DMS 273 (cell line): ENCODE data around the gene SIRT2.
A peak's percentile ranks its signal among the peaks of the same experiment; 100 is the strongest.

Source experiments
- DNase-seq: peaks from one replicate; lab custom pipeline; 2025; ENCODE audit not compliant: unreplicated experiment; lab: John Stamatoyannopoulos, UW

SIRT2 gene

GRCh38 chr19:38920602-38921419 is 21.4 kb upstream of the SIRT2 start:
- DNase-seq = no peak

DNA sequence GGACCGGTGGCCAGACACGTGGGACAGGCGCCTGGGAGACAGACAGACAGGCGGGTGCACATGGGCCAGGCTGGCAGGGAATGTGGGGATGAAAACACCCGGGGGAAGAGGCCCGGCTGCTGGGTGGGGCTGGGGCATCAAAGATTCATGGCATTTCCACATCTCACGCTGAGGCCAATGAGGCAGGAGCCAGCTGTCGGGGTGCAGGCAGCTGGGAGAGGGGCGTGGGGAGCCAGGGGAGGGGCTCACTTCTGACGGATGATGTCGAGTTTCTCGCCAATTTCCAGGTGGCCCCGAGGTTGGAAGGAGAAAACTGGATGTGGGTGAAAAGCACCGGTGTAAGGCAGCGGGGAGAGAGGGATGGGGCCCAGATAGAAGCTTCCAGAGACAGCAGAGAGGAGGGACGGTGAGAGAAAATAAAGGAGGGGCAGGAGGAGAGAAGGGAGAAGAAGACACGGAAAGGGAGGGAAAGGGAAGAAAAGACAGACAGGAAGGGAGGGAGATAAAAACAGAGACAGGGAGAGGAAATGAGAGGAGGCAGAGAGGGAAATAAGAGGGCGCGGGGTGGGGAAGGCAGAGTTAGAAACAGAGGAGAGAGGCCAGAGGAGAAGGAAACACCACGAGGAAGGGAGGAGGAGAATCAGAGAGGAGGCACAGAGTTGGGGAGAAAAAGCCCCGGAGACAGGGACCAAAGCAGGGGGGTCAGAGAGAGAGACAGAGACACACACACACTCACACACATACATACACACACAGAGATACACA is 20.6 kb upstream of the SIRT2 start:
- DNase-seq = no peak

GRCh38 chr19:38918526-38918925 is 19.1 kb upstream of the SIRT2 start:
- no peak for DNase-seq

GRCh38 chr19:38917921-38918491 is 18.6 kb upstream of the SIRT2 start:
- peak; percentile 49 for DNase-seq

- no peak for DNase-seq
These were observed 18.1 kb upstream of the SIRT2 start for GRCh38 chr19:38917516-38917915.

DNA sequence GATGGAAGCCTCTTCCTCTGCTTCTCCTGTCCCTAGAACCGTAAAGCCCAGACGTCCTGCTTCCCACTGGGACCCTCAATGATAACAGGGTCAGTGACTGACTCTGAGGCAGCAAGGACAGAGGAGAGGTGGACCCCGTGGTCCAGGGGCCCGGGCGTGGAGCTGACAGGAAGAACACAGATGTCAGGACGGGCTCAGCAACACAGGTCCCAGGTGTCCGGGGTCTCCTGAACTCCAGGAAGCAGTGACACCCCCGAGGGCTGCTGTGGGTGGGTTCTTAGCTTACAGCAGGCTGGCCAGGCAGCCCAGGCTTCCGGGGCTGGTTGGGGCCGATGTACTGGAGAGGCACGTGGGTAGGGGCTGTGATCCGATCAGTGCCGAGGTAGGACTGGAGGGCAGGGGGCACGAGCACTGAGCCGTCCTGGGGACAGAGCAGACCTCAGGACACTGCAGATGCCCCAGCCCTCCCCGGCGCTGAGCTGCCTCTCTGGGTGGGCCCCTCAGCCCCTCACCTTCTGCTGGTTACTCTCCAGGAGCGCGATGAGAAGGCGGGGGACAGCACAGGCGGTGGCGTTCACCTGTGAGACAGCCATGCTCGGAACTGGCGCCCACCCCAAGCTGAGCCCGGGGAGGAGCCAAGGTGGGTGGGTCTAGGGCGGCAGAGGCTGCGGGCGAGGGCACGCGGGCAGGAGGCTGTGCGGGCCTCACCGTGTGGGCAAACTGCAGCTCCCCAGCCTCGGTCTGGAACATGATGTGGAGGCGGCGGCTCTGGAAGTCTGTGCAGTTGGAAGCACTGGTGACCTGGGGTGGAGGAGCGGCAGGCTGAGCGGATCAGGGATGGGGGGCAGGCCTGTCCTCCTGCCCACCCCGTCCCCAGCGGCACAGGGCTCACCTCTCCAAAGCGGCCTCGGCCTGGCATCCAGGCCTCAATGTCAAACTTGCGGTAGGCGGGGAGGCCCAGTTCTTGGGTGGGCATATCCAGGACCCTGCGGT is 16.2 kb upstream of the SIRT2 start:
- DNase-seq = no peak

DNA sequence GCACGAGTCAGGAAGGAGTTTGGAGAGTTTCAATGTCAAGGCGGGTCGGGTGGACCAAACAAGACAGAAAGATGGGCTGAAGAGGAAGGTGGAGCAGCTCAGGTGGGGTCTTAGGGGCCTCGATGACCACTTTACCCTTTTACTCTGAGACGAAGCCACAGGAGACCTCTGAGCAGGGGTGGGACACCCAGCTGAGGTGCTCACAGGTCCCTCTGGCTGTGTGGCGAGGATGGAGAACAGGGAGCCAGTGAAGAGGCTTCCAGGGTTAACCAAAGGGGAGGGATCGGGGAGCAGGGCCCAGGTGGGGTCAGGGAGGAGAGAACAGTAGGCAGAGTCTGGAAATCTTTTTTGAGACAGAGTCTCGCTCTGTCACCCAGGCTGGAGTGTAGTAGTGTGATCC is 14.5 kb upstream of the SIRT2 start:
- DNase-seq = no peak

DNA sequence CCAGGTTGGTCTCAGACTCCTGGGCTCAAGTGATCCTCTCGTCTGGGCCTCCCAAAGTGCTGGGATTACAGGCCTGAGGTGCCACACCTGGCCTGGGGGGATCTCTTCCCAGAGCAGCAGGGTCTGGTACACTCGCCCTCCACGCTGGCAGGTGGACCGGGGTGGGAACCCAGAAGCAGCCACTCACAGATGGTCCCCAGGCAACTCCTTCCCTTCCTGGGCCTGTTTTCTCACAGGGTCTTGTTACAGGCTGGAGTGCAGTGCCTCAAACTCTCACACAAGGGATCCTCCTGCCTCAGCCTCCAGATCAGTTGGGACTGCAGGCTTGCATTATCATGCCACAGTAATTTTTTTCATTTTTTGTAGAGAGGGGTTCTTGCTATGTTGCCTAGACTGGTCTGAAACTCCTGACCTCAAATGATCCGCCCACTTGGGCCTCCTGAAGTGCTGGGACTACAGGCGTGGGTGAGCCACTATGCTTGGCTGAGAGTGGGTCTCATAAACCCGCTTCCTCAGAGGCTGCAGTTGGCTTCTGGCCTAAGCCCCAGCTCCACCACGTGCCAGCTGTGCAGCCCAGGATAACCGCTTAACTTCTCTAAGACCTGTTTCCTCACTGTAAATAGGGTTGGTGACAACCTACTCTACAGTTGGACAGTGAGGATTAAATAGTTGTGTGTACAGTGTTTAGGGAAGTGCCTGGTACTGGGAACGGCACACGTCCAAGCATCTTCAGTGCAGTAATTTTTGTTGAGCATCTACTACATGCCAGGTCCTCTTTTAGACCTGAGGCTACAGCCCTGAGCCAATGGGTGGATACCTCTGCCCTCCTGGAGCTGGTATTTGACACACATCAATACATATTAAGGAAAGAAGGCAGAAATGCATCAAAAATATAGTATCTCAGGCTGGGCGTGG is 13.4 kb upstream of the SIRT2 start:
- peak; percentile 45 for DNase-seq

GRCh38 chr19:38911388-38912001 is 12.1 kb upstream of the SIRT2 start:
- DNase-seq = no peak

DNA sequence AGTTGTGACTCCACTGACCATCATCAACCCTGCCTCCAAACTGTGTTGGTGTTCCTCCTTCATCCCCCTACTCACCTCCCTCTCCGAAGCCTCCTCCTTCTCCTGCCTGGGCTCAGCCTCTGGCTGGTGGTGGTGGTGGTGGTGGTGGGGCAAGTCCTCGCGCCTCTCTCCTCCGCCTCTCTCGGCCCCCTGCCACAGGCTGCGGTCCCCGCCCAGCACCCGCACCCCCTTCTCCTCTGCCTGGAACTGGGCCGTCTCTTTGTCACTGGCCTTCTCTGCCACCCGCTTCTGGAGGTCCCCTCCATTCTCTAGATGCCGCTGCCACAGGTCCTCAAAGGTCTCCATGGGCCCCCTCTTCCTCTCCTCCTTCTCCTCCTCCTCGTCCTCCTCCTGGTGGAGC is 11.1 kb upstream of the SIRT2 start:
- DNase-seq = no peak

- DNase-seq = no peak
These were observed 9.5 kb upstream of the SIRT2 start for GRCh38 chr19:38908911-38909310.

GRCh38 chr19:38907670-38908069 is 8.3 kb upstream of the SIRT2 start:
- no peak for DNase-seq

GRCh38 chr19:38907227-38907626 is 7.8 kb upstream of the SIRT2 start:
- no peak for DNase-seq

GRCh38 chr19:38905620-38906019 is 6.2 kb upstream of the SIRT2 start:
- no peak for DNase-seq

DNA sequence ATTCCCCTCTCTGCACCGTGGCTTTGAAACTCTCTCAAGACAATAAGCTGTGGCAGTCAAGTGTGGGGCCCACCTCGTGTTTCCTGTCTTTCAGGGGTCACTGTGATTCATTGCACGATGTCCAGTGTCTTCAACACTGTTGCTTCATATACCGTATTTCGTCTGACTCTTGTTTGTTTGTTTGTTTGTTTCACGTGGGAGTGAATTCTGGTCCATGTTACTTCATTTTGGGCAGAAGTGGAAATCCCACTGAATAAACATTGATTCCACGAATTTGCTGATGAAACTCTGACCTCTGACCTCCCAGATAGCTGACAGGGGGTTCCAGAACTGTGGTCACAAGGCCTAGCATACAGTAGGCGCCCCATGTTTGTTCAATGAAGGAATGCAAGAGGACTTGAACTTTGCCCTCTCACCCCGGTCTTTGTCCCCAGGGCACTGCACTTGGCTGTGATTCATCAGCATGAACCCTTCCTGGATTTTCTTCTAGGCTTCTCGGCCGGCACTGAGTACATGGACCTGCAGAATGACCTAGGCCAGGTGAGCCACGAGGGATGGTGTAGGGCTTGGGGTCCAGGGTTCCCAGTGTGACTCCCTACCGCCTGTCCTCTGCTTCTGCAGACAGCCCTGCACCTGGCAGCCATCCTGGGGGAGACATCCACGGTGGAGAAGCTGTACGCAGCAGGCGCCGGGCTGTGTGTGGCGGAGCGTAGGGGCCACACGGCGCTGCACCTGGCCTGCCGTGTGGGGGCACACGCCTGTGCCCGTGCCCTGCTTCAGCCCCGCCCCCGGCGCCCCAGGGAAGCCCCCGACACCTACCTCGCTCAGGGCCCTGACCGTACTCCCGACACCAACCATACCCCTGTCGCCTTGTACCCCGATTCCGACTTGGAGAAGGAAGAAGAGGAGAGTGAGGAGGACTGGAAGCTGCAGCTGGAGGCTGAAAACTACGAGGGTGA is 5.4 kb upstream of the SIRT2 start:
- DNase-seq = no peak

GRCh38 chr19:38901683-38902082 is 2.3 kb upstream of the SIRT2 start:
- no peak for DNase-seq

GRCh38 chr19:38900743-38901190 is 1.3 kb upstream of the SIRT2 start:
- no peak for DNase-seq

- DNase-seq = peak; percentile 91
These were observed 798 bp upstream of the SIRT2 start for GRCh38 chr19:38900202-38900629.
